ENCODE results near the gene SEMA3C.

The SEMA3C gene

GRCh38 chr7:80770061-80770460, 148.8 kb downstream of the SEMA3C start:
- H3K27ac ChIP-seq, result no peak overlapping the region
- H3K4me3 ChIP-seq, result no peak overlapping the region

- Histone ChIP-seq H3K4me3 (no peak overlapping the region), H3K27ac (no peak overlapping the region)
Measured at GRCh38 chr7:80768756-80769155, 150.1 kb downstream of the SEMA3C start.

GRCh38 chr7:80767654-80768053, 151.2 kb downstream of the SEMA3C start:
- H3K27ac ChIP-seq, result no peak overlapping the region
- no peak overlapping the region for H3K4me3 ChIP-seq

- Histone ChIP-seq H3K4me3 (no peak overlapping the region), H3K27ac (no peak overlapping the region)
Measured at GRCh38 chr7:80766724-80767123, 152.1 kb downstream of the SEMA3C start.

GRCh38 chr7:80764132-80764531, 154.7 kb downstream of the SEMA3C start:
- Histone ChIP-seq H3K4me3 (no peak overlapping the region), H3K27ac (peak overlapping the region in 1 of 21 experiments; percentile 8)

GRCh38 chr7:80763704-80764103, 155.1 kb downstream of the SEMA3C start:
- Histone ChIP-seq H3K4me3 (no peak overlapping the region), H3K27ac (peak overlapping the region in 1 of 21 experiments; percentile 8)

- H3K27ac ChIP-seq, result peak overlapping the region in 1 of 21 experiments; percentile 8
- H3K4me3 ChIP-seq, result no peak overlapping the region
Measured at GRCh38 chr7:80763289-80763688, 155.6 kb downstream of the SEMA3C start.

GRCh38 chr7:80760292-80760691, 158.6 kb downstream of the SEMA3C start:
- no peak overlapping the region for H3K4me3 ChIP-seq
- no peak overlapping the region for H3K27ac ChIP-seq

- no peak overlapping the region for H3K4me3 ChIP-seq
- no peak overlapping the region for H3K27ac ChIP-seq
Measured at GRCh38 chr7:80752954-80753690, 165.7 kb downstream of the SEMA3C start.

GRCh38 chr7:80749270-80749669, 169.6 kb downstream of the SEMA3C start:
- no peak overlapping the region for H3K27ac ChIP-seq
- H3K4me3 ChIP-seq, result no peak overlapping the region

- Histone ChIP-seq H3K27ac (no peak overlapping the region), H3K4me3 (no peak overlapping the region)
Measured at GRCh38 chr7:80748363-80749042, 170.3 kb downstream of the SEMA3C start.

GRCh38 chr7:80740778-80741545, 177.9 kb downstream of the SEMA3C start:
- Histone ChIP-seq H3K4me3 (no peak overlapping the region), H3K27ac (peak overlapping the region in 1 of 21 experiments; percentile 48)

GRCh38 chr7:80736371-80737125, 182.3 kb downstream of the SEMA3C start:
- no peak overlapping the region for H3K27ac ChIP-seq
- H3K4me3 ChIP-seq, result no peak overlapping the region

- Histone ChIP-seq H3K27ac (no peak overlapping the region), H3K4me3 (no peak overlapping the region)
Measured at GRCh38 chr7:80735330-80735729, 183.5 kb downstream of the SEMA3C start.

GRCh38 chr7:80734011-80734410, 184.8 kb downstream of the SEMA3C start:
- Histone ChIP-seq H3K4me3 (no peak overlapping the region), H3K27ac (no peak overlapping the region)

- Histone ChIP-seq H3K27ac (no peak overlapping the region), H3K4me3 (no peak overlapping the region)
Measured at GRCh38 chr7:80733333-80733915, 185.4 kb downstream of the SEMA3C start.

- Histone ChIP-seq H3K27ac (no peak overlapping the region), H3K4me3 (no peak overlapping the region)
Measured at GRCh38 chr7:80732630-80733029, 186.2 kb downstream of the SEMA3C start.

GRCh38 chr7:80731281-80731680, 187.6 kb downstream of the SEMA3C start:
- Histone ChIP-seq H3K27ac (no peak overlapping the region), H3K4me3 (no peak overlapping the region)

GRCh38 chr7:80729591-80730320, 189.1 kb downstream of the SEMA3C start:
- H3K27ac ChIP-seq, result peak overlapping the region in 1 of 21 experiments; percentile 6

More at GRCh38 chr7:80729591-80730320, 189.1 kb downstream of the SEMA3C start:
- H3K4me3 ChIP-seq, result no peak overlapping the region

Measured in skin epidermis (tissue), 12 donors.